Panc1 (cell line): ENCODE data around the gene ZMYND15. TPM values are rescaled to one million over a fixed set of nuclear protein-coding genes. Genes with fewer than 3 reads are reported as not detected.

ENCODE experiments used
- ATAC-seq: fragments of 200-7000 bp; cut with Tn5 transposase; 2 replicates; pipeline ENCODE4 v1.9.1; 2020; ENCODE audit warnings: mild to moderate bottlenecking, moderate library complexity
- BruUV-seq: library from RNA; stranded (reverse); fragments of 400-500 nt; replicated peaks from 2 replicates; lab custom pipeline; 2021; lab: Mats Ljungman, UMichigan
- CTCF ChIA-PET: fragments of 300-600 bp; sonication (Branson Sonifier 250); formaldehyde crosslinking; loops from one replicate; lab custom pipeline; 2022; ENCODE audit warnings: antibody characterized with exemption; lab: Charles Lee
- POLR2A ChIA-PET: fragments of 300-600 bp; sonication (Branson Sonifier 250); formaldehyde crosslinking; loops from one replicate; lab custom pipeline; 2022; ENCODE audit warnings: antibody characterized with exemption; lab: Charles Lee
- DNase-seq: peaks from one replicate; pipeline ENCODE4 v3.0.0-alpha.2; 2010; ENCODE audit warnings: low read depth, low spot score
- H3K27ac ChIP-seq: 2 replicates; pipeline ENCODE4 v1.5.1; 2011; ENCODE audit warnings: mild to moderate bottlenecking, low read length, inconsistent platforms
- H3K27me3 ChIP-seq: fragments of 200-500 bp; sonication (Bioruptor generic); 2 replicates; pipeline ENCODE4 v1.6.0; 2014; ENCODE audit warnings: low read length, inconsistent platforms; ENCODE audit not compliant: control insufficient read depth, insufficient read depth
- H3K36me3 ChIP-seq: fragments of 200-500 bp; sonication (Bioruptor generic); 2 replicates; pipeline ENCODE4 v1.5.1; 2014; ENCODE audit warnings: inconsistent platforms, mild to moderate bottlenecking, low read length, moderate library complexity; ENCODE audit not compliant: control insufficient read depth, insufficient read depth
- H3K4me1 ChIP-seq: 2 replicates; pipeline ENCODE4 v1.5.1; 2011; ENCODE audit warnings: inconsistent platforms, mild to moderate bottlenecking, low read length, moderate library complexity; ENCODE audit not compliant: control insufficient read depth, insufficient read depth
- H3K4me3 ChIP-seq, 2 experiments: 2 replicates each; pipeline ENCODE4 v1.5.1; 2011 to 2012; ENCODE audit warnings: low read depth in 2 of 2, low read length in 2 of 2, mild to moderate bottlenecking in 2 of 2, inconsistent platforms in 1 of 2, moderate library complexity in 1 of 2
- H3K9me3 ChIP-seq: fragments of 200-500 bp; sonication (Bioruptor generic); 2 replicates; pipeline ENCODE4 v1.5.1; 2014; ENCODE audit warnings: low read depth, mild to moderate bottlenecking, inconsistent platforms, low read length, moderate library complexity; ENCODE audit not compliant: control insufficient read depth, insufficient read depth
- POLR2AphosphoS5 ChIP-seq: IDR thresholded peaks from 2 replicates; pipeline ENCODE4 v1.6.1; 2012; ENCODE audit warnings: mild to moderate bottlenecking, low read depth, low read length, moderate library complexity
- SIN3A ChIP-seq: IDR thresholded peaks from 2 replicates; pipeline ENCODE4 v1.6.1; 2012; ENCODE audit warnings: low read depth, mild to moderate bottlenecking, low read length, moderate library complexity, borderline replicate concordance; ENCODE audit not compliant: insufficient read depth
- TCF7L2 ChIP-seq: IDR thresholded peaks from 2 replicates; pipeline ENCODE4 v1.6.1; 2011; ENCODE audit warnings: mild to moderate bottlenecking, low read depth, low read length, inconsistent platforms
- in situ Hi-C: cut with HindIII; loops from 2 replicates; pipeline ENCODE4 v1.10.0; 2016; ENCODE audit warnings: low sequenced_read_pairs, low pct_unique_long_range_greater_than_20kb
- intact Hi-C: fragments of 100-400 bp; cut with micrococcal nuclease; formaldehyde crosslinking; loops from one replicate; pipeline ENCODE4 v1.10.0; 2022; ENCODE audit not compliant: unreplicated experiment
- total RNA-seq: library from RNA; stranded (reverse); gene quantifications from one replicate; pipeline ENCODE4 v1.2.1, GENCODE V29; 2021; ENCODE audit not compliant: unreplicated experiment
- TF ChIP-seq, protein P1 (sequence below), 2 experiments: IDR thresholded peaks; 2 replicates each; pipeline ENCODE4 v1.6.1; 2011 to 2012; ENCODE audit warnings: low read depth in 2 of 2, control low read depth in 1 of 2, low read length in 1 of 2, mild to moderate bottlenecking in 1 of 2, moderate library complexity in 1 of 2; ENCODE audit not compliant: insufficient read depth in 1 of 2
- TF ChIP-seq, protein P2 (sequence below): fragments of 450-650 bp; IDR thresholded peaks from 2 replicates; pipeline ENCODE4 v1.5.1; 2017; ENCODE audit warnings: mild to moderate bottlenecking

The ZMYND15 gene
- total RNA-seq, 1 experiment from 2014 or later = 0.28 TPM

DNA sequence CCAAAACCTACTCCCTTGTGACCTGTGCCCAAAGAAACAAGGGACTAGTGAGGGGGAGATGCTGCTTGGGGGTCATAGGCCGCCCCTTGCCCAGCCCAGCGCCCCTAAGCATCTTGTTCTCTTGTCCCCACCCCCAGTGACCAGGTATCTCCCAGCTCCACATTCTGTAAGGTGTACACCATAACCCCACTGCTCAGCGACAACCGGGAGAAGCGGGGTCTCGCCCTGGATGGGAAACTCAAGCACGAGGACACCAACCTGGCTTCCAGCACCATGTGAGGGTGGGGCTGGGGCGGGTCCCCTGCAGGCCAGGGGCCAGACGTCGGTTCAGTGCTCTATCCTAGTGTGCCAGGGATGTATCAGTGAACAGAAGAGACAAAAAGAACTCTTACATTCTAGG lies 20.5 kb upstream of the ZMYND15 start:
- ChIA-PET POLR2A (no interaction called here), CTCF (interaction anchor here (0.7 kb wide), 1 partner anchor 202 kb away, joined by 3 read pairs; no protein-coding TSS in a partner anchor)
- Histone ChIP-seq H3K4me1 (peaks cover 14% of the 10 kb centered on the region), H3K4me3 (no peak overlapping the region), H3K27ac (no peak overlapping the region), H3K27me3 (no peaks in the 10 kb centered on the region), H3K36me3 (no peaks in the 10 kb centered on the region), H3K9me3 (no peaks in the 10 kb centered on the region)
- in situ Hi-C loops = no loop called here
- no peak for DNase-seq
- no TSS peak for BruUV-seq
- TF ChIP-seq, protein P1, sequence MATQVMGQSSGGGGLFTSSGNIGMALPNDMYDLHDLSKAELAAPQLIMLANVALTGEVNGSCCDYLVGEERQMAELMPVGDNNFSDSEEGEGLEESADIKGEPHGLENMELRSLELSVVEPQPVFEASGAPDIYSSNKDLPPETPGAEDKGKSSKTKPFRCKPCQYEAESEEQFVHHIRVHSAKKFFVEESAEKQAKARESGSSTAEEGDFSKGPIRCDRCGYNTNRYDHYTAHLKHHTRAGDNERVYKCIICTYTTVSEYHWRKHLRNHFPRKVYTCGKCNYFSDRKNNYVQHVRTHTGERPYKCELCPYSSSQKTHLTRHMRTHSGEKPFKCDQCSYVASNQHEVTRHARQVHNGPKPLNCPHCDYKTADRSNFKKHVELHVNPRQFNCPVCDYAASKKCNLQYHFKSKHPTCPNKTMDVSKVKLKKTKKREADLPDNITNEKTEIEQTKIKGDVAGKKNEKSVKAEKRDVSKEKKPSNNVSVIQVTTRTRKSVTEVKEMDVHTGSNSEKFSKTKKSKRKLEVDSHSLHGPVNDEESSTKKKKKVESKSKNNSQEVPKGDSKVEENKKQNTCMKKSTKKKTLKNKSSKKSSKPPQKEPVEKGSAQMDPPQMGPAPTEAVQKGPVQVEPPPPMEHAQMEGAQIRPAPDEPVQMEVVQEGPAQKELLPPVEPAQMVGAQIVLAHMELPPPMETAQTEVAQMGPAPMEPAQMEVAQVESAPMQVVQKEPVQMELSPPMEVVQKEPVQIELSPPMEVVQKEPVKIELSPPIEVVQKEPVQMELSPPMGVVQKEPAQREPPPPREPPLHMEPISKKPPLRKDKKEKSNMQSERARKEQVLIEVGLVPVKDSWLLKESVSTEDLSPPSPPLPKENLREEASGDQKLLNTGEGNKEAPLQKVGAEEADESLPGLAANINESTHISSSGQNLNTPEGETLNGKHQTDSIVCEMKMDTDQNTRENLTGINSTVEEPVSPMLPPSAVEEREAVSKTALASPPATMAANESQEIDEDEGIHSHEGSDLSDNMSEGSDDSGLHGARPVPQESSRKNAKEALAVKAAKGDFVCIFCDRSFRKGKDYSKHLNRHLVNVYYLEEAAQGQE (IDR thresholded peaks at IDR 0.05; ENCODE audit: insufficient read depth in 1 of 2, low read depth in 2 of 2, low read length in 1 of 2) = no peak
- no peak for TF ChIP-seq POLR2AphosphoS5
- TF ChIP-seq, protein P2, sequence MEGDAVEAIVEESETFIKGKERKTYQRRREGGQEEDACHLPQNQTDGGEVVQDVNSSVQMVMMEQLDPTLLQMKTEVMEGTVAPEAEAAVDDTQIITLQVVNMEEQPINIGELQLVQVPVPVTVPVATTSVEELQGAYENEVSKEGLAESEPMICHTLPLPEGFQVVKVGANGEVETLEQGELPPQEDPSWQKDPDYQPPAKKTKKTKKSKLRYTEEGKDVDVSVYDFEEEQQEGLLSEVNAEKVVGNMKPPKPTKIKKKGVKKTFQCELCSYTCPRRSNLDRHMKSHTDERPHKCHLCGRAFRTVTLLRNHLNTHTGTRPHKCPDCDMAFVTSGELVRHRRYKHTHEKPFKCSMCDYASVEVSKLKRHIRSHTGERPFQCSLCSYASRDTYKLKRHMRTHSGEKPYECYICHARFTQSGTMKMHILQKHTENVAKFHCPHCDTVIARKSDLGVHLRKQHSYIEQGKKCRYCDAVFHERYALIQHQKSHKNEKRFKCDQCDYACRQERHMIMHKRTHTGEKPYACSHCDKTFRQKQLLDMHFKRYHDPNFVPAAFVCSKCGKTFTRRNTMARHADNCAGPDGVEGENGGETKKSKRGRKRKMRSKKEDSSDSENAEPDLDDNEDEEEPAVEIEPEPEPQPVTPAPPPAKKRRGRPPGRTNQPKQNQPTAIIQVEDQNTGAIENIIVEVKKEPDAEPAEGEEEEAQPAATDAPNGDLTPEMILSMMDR = no peak
- TF ChIP-seq SIN3A = no peak
- no peak for TF ChIP-seq TCF7L2
- ATAC-seq = no peak
- intact Hi-C loops = no loop called here

DNA sequence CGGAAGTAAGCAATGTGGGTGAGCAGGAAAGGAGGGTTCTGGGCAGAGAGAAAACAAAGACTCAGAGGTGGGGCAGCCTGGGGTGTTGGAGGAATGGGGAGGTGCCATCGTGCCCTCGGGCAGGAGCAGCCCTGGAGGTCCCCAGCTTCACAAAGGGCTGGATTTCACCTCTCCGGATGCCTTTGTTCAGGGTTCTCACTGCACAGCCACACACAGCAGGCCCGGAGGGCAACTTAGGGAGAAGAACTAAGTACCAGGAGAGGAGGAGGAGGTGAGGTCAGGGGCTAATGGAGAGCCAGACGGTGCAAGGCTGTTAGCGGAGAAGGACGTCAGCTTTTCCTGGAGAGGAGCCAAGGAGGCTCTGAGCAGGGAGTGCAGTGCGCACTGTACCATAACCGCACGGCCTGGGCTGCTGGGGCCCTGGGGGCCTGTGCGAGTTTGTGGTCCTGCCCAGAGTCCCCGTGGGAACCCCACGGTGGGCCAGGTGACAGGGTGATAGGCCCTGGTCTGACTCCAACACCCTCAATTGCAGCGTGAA lies 19.9 kb upstream of the ZMYND15 start:
- ATAC-seq (peak; percentile 40), DNase-seq (no peak)
- no peaks in the 10 kb centered on the region for H3K27me3 ChIP-seq
- intact Hi-C loops (no loop called here), in situ Hi-C loops (no loop called here)
- TF ChIP-seq, protein P1 (IDR thresholded peaks at IDR 0.05; ENCODE audit: insufficient read depth in 1 of 2, low read depth in 2 of 2, low read length in 1 of 2) = no peak
- TF ChIP-seq SIN3A (no peak), TCF7L2 (no peak), POLR2AphosphoS5 (no peak)
- TF ChIP-seq, protein P2 = no peak
- POLR2A ChIA-PET = no interaction called here
- H3K4me3 ChIP-seq = no peak overlapping the region
- H3K27ac ChIP-seq = no peak overlapping the region
- CTCF ChIA-PET = no interaction called here
- BruUV-seq = no TSS peak
- H3K9me3 ChIP-seq = no peaks in the 10 kb centered on the region
- H3K4me1 ChIP-seq = peaks cover 14% of the 10 kb centered on the region
- H3K36me3 ChIP-seq = no peaks in the 10 kb centered on the region
